ENCODE results near the gene FAF1.

FAF1 gene

DNA sequence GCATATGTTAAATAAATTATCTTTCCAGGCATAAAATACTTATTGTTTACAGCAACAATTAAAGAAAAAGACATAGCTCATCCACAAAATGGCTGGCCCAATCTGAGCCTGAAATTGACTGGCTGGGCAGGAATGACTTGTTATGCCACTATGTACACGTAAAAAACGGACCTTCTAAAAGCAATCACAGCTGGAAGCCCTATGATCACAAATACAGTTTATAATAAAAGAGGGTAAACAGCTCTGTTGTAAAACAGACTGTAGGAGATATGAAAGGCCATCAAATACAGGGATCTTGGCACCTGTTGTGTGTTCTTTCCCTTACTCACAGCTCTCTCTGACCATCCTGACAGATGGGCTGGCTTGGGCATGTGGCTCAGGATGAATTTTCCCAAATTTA lies 466.4 kb downstream of the FAF1 start:
- H3K9me2 ChIP-seq (replicated peaks; ENCODE audit: control insufficient read depth, low read length) = no peaks in the 10 kb centered on the region
- no peaks in the 10 kb centered on the region for H3K79me2 ChIP-seq (ENCODE audit: control insufficient read depth, low read length)
- TF ChIP-seq EZH2phosphoT487 (IDR thresholded peaks at IDR 0.05; ENCODE audit: borderline replicate concordance, low read length) = no peak
- TF ChIP-seq, protein P1, sequence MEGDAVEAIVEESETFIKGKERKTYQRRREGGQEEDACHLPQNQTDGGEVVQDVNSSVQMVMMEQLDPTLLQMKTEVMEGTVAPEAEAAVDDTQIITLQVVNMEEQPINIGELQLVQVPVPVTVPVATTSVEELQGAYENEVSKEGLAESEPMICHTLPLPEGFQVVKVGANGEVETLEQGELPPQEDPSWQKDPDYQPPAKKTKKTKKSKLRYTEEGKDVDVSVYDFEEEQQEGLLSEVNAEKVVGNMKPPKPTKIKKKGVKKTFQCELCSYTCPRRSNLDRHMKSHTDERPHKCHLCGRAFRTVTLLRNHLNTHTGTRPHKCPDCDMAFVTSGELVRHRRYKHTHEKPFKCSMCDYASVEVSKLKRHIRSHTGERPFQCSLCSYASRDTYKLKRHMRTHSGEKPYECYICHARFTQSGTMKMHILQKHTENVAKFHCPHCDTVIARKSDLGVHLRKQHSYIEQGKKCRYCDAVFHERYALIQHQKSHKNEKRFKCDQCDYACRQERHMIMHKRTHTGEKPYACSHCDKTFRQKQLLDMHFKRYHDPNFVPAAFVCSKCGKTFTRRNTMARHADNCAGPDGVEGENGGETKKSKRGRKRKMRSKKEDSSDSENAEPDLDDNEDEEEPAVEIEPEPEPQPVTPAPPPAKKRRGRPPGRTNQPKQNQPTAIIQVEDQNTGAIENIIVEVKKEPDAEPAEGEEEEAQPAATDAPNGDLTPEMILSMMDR (IDR thresholded peaks at IDR 0.05; ENCODE audit: low read depth, low read length, poor library complexity, severe bottlenecking) = no peak
- H4K20me1 ChIP-seq (ENCODE audit: control insufficient read depth, insufficient read depth, low read depth, low read length) = no peaks in the 10 kb centered on the region
- H3K9me3 ChIP-seq (ENCODE audit: control insufficient read depth, insufficient read depth, low read length) = no peaks in the 10 kb centered on the region
- no peaks in the 10 kb centered on the region for H3K27me3 ChIP-seq (ENCODE audit: control insufficient read depth, low read length)
- no peaks in the 10 kb centered on the region for H3F3A ChIP-seq (ENCODE audit: control insufficient read depth, insufficient read depth)
- H3K4me3 ChIP-seq (ENCODE audit: low read length) = no peak overlapping the region
- H3K4me2 ChIP-seq (ENCODE audit: low read length) = no peak overlapping the region
- H3K27ac ChIP-seq (ENCODE audit: low read depth, low read length) = no peak overlapping the region
- peaks cover 35% of the 10 kb centered on the region for H3K36me3 ChIP-seq (ENCODE audit: control insufficient read depth, low read length)
- H3K4me1 ChIP-seq (ENCODE audit: control insufficient read depth, low read length) = no peaks in the 10 kb centered on the region

DNA sequence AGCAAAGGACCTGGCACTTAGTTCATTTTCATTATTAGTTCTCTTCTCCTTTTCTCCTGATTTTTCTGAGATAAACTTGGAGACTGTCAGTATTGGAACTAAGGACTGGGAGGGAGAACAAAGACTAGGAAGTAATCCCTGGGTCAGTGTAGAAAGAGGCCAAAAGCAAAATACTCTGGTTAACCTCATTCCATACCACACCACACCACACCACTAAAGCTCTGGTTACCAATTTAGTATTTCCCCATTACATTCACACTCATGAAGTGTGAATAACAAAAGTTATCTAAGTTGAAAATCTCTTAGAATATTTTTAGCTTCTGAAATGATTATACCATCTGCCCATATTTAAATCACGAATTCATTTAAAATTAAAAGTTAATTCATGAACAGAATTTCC lies 467.9 kb downstream of the FAF1 start:
- H3K27me3 ChIP-seq (ENCODE audit: control insufficient read depth, low read length) = no peaks in the 10 kb centered on the region
- H3K36me3 ChIP-seq (ENCODE audit: control insufficient read depth, low read length) = peaks cover 39% of the 10 kb centered on the region

DNA sequence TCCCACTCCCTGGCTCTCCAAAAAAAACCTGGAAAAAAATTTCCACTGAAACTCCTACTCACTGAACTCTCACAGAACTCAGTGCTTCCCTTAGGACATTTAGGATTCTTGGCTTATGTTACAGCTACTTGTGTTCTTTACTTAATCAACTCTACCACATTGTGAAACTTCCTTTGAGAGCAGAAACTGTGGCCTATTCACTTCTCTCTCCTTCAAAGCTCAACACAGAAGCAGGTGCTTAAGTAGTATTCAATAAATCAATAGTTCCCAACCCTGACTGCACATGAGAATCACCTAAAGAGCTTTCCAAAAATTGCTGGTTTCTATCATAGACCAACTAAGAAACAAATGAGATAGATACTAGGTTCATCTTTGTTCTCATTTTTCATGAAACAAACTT lies 468.9 kb downstream of the FAF1 start:
- Histone ChIP-seq H3K4me2 (ENCODE audit: low read length) (no peak overlapping the region), H3K9me3 (ENCODE audit: control insufficient read depth, insufficient read depth, low read length) (no peaks in the 10 kb centered on the region), H3K27me3 (ENCODE audit: control insufficient read depth, low read length) (no peaks in the 10 kb centered on the region), H3F3A (ENCODE audit: control insufficient read depth, insufficient read depth) (peaks cover 2% of the 10 kb centered on the region; the same call in 1 of the 2 replicates), H3K79me2 (ENCODE audit: control insufficient read depth, low read length) (no peaks in the 10 kb centered on the region), H4K20me1 (ENCODE audit: control insufficient read depth, insufficient read depth, low read depth, low read length) (no peaks in the 10 kb centered on the region), H3K27ac (ENCODE audit: low read depth, low read length) (no peak overlapping the region), H3K36me3 (ENCODE audit: control insufficient read depth, low read length) (peaks cover 37% of the 10 kb centered on the region), H3K4me3 (ENCODE audit: low read length) (no peak overlapping the region), H3K4me1 (ENCODE audit: control insufficient read depth, low read length) (no peaks in the 10 kb centered on the region), H3K9me2 (replicated peaks; ENCODE audit: control insufficient read depth, low read length) (no peaks in the 10 kb centered on the region)
- TF ChIP-seq, protein P1 (IDR thresholded peaks at IDR 0.05; ENCODE audit: low read depth, low read length, poor library complexity, severe bottlenecking) = no peak
- TF ChIP-seq EZH2phosphoT487 (IDR thresholded peaks at IDR 0.05; ENCODE audit: borderline replicate concordance, low read length) = no peak

More for the DNA sequence above, 467.9 kb downstream of the FAF1 start:
- H3K27ac ChIP-seq (ENCODE audit: low read depth, low read length) = no peak overlapping the region
- H3K4me3 ChIP-seq (ENCODE audit: low read length) = no peak overlapping the region
- no peaks in the 10 kb centered on the region for H3K9me3 ChIP-seq (ENCODE audit: control insufficient read depth, insufficient read depth, low read length)
- H3K79me2 ChIP-seq (ENCODE audit: control insufficient read depth, low read length) = no peaks in the 10 kb centered on the region
- H3F3A ChIP-seq (ENCODE audit: control insufficient read depth, insufficient read depth) = no peaks in the 10 kb centered on the region
- H4K20me1 ChIP-seq (ENCODE audit: control insufficient read depth, insufficient read depth, low read depth, low read length) = no peaks in the 10 kb centered on the region
- no peaks in the 10 kb centered on the region for H3K4me1 ChIP-seq (ENCODE audit: control insufficient read depth, low read length)
- H3K4me2 ChIP-seq (ENCODE audit: low read length) = no peak overlapping the region
- H3K9me2 ChIP-seq (replicated peaks; ENCODE audit: control insufficient read depth, low read length) = no peaks in the 10 kb centered on the region
- TF ChIP-seq, protein P1 (IDR thresholded peaks at IDR 0.05; ENCODE audit: low read depth, low read length, poor library complexity, severe bottlenecking) = no peak

DNA sequence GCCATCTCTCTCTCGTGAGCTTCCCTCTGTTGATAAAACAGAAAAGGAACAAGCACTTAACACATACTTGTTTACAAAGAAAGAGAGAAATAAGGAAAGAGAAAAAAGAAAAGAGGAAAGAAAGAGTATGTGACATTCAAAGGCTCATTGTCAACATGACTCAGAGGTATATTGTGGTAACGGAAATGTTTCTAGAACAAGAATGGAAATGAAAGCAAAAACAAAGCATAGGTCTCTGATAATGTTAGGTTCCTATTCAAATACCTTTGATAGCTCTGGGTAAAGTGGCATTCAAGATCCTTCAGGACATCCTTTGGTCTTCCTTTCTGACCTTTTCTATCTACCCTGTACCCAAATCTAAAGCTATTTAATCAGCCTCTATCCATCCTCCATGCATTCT lies 469.4 kb downstream of the FAF1 start:
- no peaks in the 10 kb centered on the region for H3K9me2 ChIP-seq (replicated peaks; ENCODE audit: control insufficient read depth, low read length)
- no peaks in the 10 kb centered on the region for H3K79me2 ChIP-seq (ENCODE audit: control insufficient read depth, low read length)
- no peaks in the 10 kb centered on the region for H3K9me3 ChIP-seq (ENCODE audit: control insufficient read depth, insufficient read depth, low read length)
- no peak overlapping the region for H3K27ac ChIP-seq (ENCODE audit: low read depth, low read length)
- H3K4me1 ChIP-seq (ENCODE audit: control insufficient read depth, low read length) = no peaks in the 10 kb centered on the region
- peaks cover 37% of the 10 kb centered on the region for H3K36me3 ChIP-seq (ENCODE audit: control insufficient read depth, low read length)
- no peak for TF ChIP-seq EZH2phosphoT487 (IDR thresholded peaks at IDR 0.05; ENCODE audit: borderline replicate concordance, low read length)
- TF ChIP-seq, protein P1 (IDR thresholded peaks at IDR 0.05; ENCODE audit: low read depth, low read length, poor library complexity, severe bottlenecking) = no peak
- no peaks in the 10 kb centered on the region for H4K20me1 ChIP-seq (ENCODE audit: control insufficient read depth, insufficient read depth, low read depth, low read length)
- no peak overlapping the region for H3K4me3 ChIP-seq (ENCODE audit: low read length)
- H3F3A ChIP-seq (ENCODE audit: control insufficient read depth, insufficient read depth) = peaks cover 2% of the 10 kb centered on the region; the same call in 1 of the 2 replicates
- no peaks in the 10 kb centered on the region for H3K27me3 ChIP-seq (ENCODE audit: control insufficient read depth, low read length)
- no peak overlapping the region for H3K4me2 ChIP-seq (ENCODE audit: low read length)

Measured in DOHH2 (cell line).